COR-L47 (cell line): ENCODE results near the gene MPC1L.

Experiments used
- DNase-seq: peaks from one replicate; lab custom pipeline; 2025; lab: John Stamatoyannopoulos, UW

Gene MPC1L

GRCh38 chrX:40628506-40628905 lies 5.3 kb downstream of the MPC1L start:
- no peak for DNase-seq

DNA sequence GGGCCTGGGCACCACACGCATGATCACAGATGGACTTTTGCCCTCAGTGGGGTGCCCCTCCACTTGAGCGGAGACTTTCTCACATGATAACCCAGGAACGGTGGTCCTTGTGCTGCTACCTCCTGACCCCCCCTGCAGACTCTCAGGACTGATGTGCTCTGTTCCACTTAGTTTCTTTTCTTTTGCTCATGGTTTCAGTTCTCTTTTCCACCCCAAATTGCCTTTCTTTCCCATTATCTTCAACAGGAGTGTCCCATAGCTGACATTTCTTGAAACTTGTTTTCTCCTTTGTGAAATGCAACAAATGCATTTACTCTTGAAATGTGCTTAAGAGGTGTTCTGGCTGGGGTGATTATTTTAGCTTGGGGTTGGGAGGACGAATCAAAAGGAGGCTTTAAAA lies 9.0 kb downstream of the MPC1L start:
- no peak for DNase-seq

DNA sequence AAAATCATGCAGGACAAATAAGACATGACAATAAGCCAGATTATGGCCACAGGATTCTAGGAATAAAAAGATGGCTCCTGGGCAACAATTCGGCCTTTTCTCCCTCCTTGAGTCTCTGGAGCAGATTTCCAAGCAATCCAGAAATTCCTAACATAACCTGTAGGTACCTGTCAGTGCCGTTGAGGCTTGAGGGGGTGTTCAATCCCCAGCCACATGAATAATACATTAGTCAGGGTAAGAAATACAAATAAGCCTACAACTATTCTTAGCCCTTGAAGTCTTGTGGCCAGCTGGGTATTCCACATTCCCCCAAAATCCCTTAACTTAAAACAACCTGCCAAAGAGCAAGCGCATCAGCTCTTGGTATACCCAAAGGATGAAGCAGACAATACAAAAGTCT lies 14.5 kb downstream of the MPC1L start:
- DNase-seq: no peak

DNA sequence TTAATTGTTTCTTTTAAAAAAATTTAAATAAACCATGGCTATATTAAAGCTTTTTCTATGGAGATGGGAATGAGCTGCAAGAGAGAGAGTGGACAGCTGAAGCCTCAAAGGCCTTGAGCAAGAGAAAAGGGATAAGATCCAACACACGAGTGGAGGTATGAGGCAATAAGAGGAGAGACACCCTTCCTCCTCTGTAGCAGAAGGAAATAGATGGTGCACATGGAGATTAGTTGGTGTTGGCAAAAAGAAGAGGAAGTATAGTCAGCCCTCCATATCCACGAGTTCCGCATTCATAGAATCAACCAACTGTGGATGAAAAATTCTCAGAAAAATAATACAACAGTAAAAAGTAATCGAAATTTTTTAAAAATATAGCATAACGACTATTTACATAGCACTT lies 20.9 kb downstream of the MPC1L start:
- DNase-seq: no peak

DNA sequence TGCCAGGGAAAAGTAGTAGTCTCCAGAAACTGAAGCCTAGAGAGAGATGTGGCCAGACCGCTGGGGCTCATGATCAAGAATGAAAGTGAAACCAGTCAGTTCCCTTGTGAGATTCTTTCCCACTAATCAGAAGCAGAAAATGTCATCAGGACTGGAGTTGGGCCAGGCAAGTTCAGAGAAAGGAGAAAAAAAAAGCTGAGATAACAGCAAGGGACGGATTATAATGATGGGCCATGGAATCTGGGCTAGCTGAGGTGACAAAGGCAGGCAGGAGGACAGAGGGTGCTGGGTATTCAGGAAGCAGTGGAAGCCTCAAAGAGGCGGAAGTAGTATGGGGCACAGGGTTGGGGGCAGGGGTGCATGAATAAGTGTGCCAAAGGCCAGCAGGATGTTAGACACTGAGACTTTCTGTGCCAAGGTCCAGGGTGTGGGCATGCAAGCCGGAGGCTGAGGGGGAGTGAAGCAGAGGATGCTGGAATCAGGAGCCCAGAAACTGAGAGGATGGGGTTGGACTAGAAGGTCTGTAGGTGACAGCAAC lies 21.7 kb downstream of the MPC1L start:
- DNase-seq: peak; percentile 1

- DNase-seq: peak; percentile 2
Observed at GRCh38 chrX:40646489-40647306, 23.5 kb downstream of the MPC1L start.

GRCh38 chrX:40647307-40648197 lies 24.3 kb downstream of the MPC1L start, which contains the start of gene CXorf38:
Gene CXorf38 (minus strand): TSS chrX:40647561. CDS start chrX:40647520, 41 bp downstream.
- peak; percentile 76 for DNase-seq

GRCh38 chrX:40651620-40652223 lies 28.5 kb downstream of the MPC1L start:
- peak; percentile 51 for DNase-seq

GRCh38 chrX:40652664-40653063 lies 29.4 kb downstream of the MPC1L start:
- DNase-seq: no peak

DNA sequence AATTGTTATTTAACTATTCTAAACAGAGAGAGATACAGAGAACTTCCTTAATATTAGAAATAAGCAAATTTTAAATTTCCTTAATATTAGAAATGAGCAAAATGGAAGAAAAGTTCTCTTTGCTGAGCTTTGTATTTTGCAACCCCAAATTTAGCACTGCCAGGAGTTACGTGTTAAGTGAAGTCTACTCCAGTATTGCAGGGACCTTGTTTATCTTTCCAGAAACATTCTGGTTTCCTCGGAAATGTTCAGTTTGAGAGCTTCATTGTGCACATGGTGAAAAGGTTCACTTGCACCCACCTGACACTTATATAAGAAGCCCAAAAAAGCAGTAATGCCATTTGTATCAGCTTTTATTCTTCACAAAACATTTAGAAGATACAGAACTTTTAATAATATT lies 30.3 kb downstream of the MPC1L start:
- DNase-seq: no peak

DNA sequence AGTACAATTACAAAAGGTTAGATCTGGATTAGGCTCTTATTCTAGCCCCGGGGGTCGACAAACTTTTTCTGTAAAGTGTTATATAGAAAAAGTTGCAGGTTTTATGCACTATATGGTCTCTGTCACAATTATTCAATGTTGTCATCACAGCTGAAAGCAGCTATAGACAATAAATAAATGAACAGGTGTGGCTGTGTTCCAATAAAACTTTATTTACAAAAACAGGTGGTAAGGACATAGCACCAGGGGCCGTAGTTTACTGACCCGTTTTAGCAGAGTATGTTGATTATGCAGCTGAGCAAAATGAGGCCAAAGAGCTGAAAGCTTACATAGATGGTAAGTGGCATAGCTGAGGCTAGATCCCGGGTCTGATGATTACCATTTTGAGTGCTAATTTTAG lies 37.2 kb downstream of the MPC1L start:
- no peak for DNase-seq

DNA sequence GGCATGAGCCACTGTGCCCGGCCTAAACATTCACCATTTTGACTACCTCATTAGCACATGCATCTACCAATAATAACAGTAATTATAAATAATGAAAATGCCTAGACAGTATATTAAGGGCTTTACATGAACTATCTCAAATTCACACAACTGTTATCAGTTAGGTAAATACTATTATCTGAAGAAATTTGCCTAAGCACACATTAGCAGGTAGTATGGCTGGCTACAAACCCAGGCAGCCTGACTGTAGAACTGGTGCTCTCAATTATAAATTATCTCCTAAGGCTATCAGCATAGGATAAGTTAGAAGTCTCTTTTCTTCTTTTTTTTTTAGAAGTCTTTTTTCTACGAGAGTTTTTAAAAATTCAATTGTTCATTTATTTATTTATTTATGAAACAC lies 38.3 kb downstream of the MPC1L start:
- no peak for DNase-seq

DNA sequence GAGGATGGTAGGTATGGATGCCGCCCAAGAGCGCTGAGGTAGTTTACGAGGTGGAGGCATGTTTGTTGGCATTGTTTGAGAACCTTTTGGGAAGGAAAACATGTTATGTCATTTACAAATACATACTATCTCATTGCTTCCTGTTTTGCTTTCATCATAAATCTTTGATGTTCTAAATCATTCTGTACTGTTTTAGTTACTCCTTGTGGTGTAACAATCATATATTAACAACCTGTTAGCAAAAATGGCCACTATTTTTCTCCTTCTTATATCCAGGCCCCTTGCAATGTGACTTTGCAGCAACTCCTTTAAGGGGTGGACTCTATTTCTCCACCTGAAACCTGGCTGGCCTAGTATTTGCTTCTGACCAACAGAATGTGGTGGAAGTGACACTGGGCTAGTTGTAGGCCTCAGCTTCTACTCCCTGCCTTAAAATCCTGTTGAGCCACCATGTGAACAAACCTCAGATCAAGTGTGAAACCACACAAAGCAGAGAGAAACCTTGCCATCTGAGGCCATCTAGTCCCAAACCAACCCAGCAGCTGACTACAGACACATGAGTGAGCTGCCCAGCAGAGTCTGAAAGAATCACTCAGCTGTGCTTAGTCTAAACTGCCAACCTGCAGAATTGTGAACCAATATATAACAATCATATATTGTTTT lies 40.0 kb downstream of the MPC1L start:
- DNase-seq: no peak

DNA sequence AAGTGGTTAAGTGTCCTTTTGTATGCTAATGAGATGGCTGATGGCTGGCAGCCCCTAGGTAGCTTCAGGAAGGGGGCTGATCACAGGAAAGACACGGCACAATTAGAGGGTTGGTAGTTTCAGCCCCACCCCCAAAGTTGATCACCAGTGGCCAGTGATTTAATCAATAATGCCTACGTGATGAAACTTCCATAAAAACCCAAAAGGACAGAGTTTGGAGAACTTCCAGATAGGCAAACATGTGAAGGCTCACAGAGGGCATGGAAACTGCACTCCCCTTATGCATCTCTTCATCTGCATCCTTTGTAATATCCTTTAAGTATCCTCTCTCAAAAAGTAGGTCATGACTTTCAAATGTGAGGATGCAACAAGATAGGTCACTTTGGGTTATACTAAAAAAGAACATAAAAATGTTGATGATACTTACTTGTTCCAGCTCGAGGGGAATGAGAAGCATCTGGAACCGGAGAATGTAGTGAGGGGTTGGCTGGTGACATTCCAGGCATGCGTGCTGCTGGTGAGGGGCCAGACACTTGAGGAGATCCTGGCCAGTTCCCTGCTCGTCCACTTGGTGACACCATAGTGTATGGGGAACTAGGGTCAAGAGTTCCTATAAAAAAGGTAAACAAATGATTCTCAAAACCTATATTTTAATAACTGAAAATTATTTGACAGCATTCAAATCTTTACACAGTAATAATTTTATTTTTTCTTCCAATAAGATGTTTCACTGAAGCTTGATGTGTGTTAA lies 40.8 kb downstream of the MPC1L start:
- no peak for DNase-seq

GRCh38 chrX:40671126-40671525 lies 47.9 kb downstream of the MPC1L start:
- no peak for DNase-seq
